HepG2 (cell line): Measurements from ENCODE around the gene C11orf58. TPM values are rescaled to one million over a fixed set of nuclear protein-coding genes. Genes with fewer than 3 reads are reported as not detected.
A peak's percentile ranks its signal among the peaks of the same experiment; 100 is the strongest.

Experiments
- ATM ChIP-seq: fragments of 450-650 bp; IDR thresholded peaks from 2 replicates; pipeline ENCODE4 v1.7.1; 2017; ENCODE audit warnings: mild to moderate bottlenecking, borderline replicate concordance
- CREM ChIP-seq, 2 experiments: sonication (generic) in 1 of 2; formaldehyde crosslinking in 1 of 2; IDR thresholded peaks; 2 replicates each; pipeline versions ENCODE4 v1.4.0 to v1.6.1; 2016 to 2020; ENCODE audit warnings: antibody characterized with exemption in 1 of 2, mild to moderate bottlenecking in 1 of 2, missing genetic modification reagents in 1 of 2
- HIVEP1 ChIP-seq: sonication (generic); formaldehyde crosslinking; IDR thresholded peaks from 2 replicates; pipeline ENCODE4 v1.4.0; 2020; ENCODE audit warnings: mild to moderate bottlenecking, missing genetic modification reagents
- HOXA3 ChIP-seq: sonication (generic); formaldehyde crosslinking; IDR thresholded peaks from 2 replicates; pipeline ENCODE4 v1.5.0; 2020; ENCODE audit warnings: missing genetic modification reagents
- HOXA5 ChIP-seq: sonication (generic); formaldehyde crosslinking; IDR thresholded peaks from 2 replicates; pipeline ENCODE4 v1.4.0; 2020; ENCODE audit warnings: missing genetic modification reagents
- IKZF1 ChIP-seq: fragments of 450-650 bp; IDR thresholded peaks from 2 replicates; pipeline ENCODE4 v1.7.1; 2016
- ISL2 ChIP-seq: sonication (generic); formaldehyde crosslinking; IDR thresholded peaks from 2 replicates; pipeline ENCODE4 v1.5.0; 2020; ENCODE audit warnings: missing genetic modification reagents
- MAF1 ChIP-seq: sonication (generic); formaldehyde crosslinking; IDR thresholded peaks from 2 replicates; pipeline ENCODE4 v1.5.0; 2020; ENCODE audit warnings: missing genetic modification reagents, borderline replicate concordance
- POLR2G ChIP-seq: fragments of 200-400 bp; formaldehyde crosslinking; IDR thresholded peaks from 2 replicates; pipeline ENCODE4 v1.6.1; 2018; ENCODE audit warnings: mild to moderate bottlenecking, low read depth, low read length, moderate library complexity
- REPIN1 ChIP-seq: sonication (generic); formaldehyde crosslinking; IDR thresholded peaks from 2 replicates; pipeline ENCODE4 v1.8.0; 2022; ENCODE audit warnings: missing genetic modification reagents, low read depth, mild to moderate bottlenecking, borderline replicate concordance
- SYNCRIP ChIP-seq: fragments of 200-400 bp; formaldehyde crosslinking; IDR thresholded peaks from 2 replicates; pipeline ENCODE4 v1.6.1; 2018; ENCODE audit warnings: mild to moderate bottlenecking, low read depth, low read length; ENCODE audit not compliant: insufficient read depth
- THAP11 ChIP-seq: IDR thresholded peaks from 2 replicates; pipeline ENCODE4 v1.6.1; 2016; ENCODE audit warnings: missing biosample characterization, missing genetic modification reagents
- TOE1 ChIP-seq: sonication (generic); formaldehyde crosslinking; IDR thresholded peaks from 2 replicates; pipeline ENCODE4 v1.4.0; 2020; ENCODE audit warnings: mild to moderate bottlenecking, missing genetic modification reagents
- XRCC5 ChIP-seq: fragments of 200-400 bp; formaldehyde crosslinking; optimal IDR thresholded peaks from 2 replicates; pipeline ENCODE3; 2017; ENCODE audit warnings: mild to moderate bottlenecking, low read length
- ZNF224 ChIP-seq: sonication (generic); formaldehyde crosslinking; IDR thresholded peaks from 2 replicates; pipeline ENCODE4 v1.5.0; 2020; ENCODE audit warnings: mild to moderate bottlenecking, missing genetic modification reagents
- ZNF317 ChIP-seq: sonication (generic); formaldehyde crosslinking; IDR thresholded peaks from 2 replicates; pipeline ENCODE4 v1.5.0; 2020; ENCODE audit warnings: mild to moderate bottlenecking, missing genetic modification reagents
- ZNF451 ChIP-seq: sonication (generic); formaldehyde crosslinking; IDR thresholded peaks from 2 replicates; pipeline ENCODE4 v1.5.0; 2020; ENCODE audit warnings: mild to moderate bottlenecking, missing genetic modification reagents
- ZNF567 ChIP-seq: sonication (generic); formaldehyde crosslinking; IDR thresholded peaks from 2 replicates; pipeline ENCODE4 v1.8.1; 2023; ENCODE audit warnings: mild to moderate bottlenecking, missing genetic modification reagents, borderline replicate concordance
- ZNF775 ChIP-seq: sonication (generic); formaldehyde crosslinking; IDR thresholded peaks from 2 replicates; pipeline ENCODE4 v1.4.0; 2020; ENCODE audit warnings: missing genetic modification reagents, mild to moderate bottlenecking, moderate library complexity, borderline replicate concordance
- polyA plus RNA-seq, 8 experiments: library from polyadenylated mRNA; depleted of rRNA in 3 of 8; stranded (reverse) in 7 of 8; unstranded in 1 of 8; fragments of >200 nt; fragmentation: Illumina TruSeq in 4 of 8; extraction: Trizol in 4 of 8; gene quantifications; 2 replicates each; pipeline versions ENCODE4 v1.2.1 to v1.2.3, GENCODE V29; 2011 to 2016; ENCODE audit warnings: low read depth in 4 of 8, missing spikeins in 1 of 8, mixed read lengths in 1 of 8; ENCODE audit not compliant: insufficient read depth in 1 of 8
- total RNA-seq, 5 experiments: library from RNA; depleted of rRNA; stranded (reverse); fragments of >200 nt; fragmentation: Illumina TruSeq; extraction: Trizol; gene quantifications; 2 replicates each; pipeline ENCODE4 v1.2.3, GENCODE V29; 2016; ENCODE audit warnings: low read depth in 1 of 5
- TF ChIP-seq, protein P1 (sequence below): sonication (generic); formaldehyde crosslinking; IDR thresholded peaks from 2 replicates; pipeline ENCODE4 v1.8.0; 2022; ENCODE audit warnings: missing genetic modification reagents, low read depth, mild to moderate bottlenecking, borderline replicate concordance
- TF ChIP-seq, protein P2 (sequence below): sonication (generic); formaldehyde crosslinking; IDR thresholded peaks from 2 replicates; pipeline ENCODE4 v1.4.0; 2020; ENCODE audit warnings: missing genetic modification reagents, mild to moderate bottlenecking, borderline replicate concordance
- TF ChIP-seq, protein P3 (sequence below): IDR thresholded peaks from 2 replicates; pipeline ENCODE4 v1.6.1; 2016; ENCODE audit warnings: missing compliant biosample characterization, missing genetic modification reagents, borderline replicate concordance
- TF ChIP-seq, protein P4 (sequence below): sonication (generic); formaldehyde crosslinking; IDR thresholded peaks from 2 replicates; pipeline ENCODE4 v1.4.0; 2020; ENCODE audit warnings: missing genetic modification reagents

The C11orf58 gene
- total and polyA plus RNA-seq, 2 of the 13 experiments (the other 11 are each of a cell fraction or from before 2014, with no cell fraction given) = 83.8 to 167 TPM

DNA sequence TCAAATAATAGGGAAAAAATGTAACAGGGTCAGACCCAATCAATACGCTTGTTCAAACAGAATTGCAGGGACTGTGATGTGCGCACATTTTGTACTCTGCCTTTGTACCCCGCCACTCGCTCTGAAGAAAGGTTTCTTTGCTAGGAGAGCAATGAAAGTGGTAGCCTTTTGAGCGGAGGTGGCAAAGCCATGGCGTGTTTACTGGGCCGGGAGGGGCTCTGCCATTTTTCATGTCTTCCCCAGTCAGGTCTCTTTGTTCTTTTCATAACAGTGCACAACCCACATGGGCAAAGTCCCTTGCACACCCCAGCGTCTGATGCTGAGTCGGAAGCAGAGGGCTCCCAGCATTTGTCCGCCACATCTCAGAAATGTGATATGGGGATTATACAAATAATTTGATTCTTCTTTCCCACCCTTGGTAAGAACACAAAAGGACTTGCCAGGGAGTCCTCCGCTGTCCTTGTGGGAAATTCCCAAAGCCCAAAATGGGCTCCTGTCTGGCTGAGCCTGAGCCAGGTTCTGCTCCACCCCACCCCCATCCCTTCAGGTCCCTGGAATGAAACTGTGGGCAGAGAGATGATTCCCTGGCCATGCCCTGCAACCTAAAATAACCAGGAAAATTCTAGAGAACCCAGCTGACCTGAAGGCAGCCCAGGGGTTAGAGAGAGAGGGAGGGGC lies 36.6 kb downstream of the C11orf58 start (continued):
- TF ChIP-seq CREM (IDR thresholded peaks at IDR 0.05) (peak; percentile 64; the same call in 1 of the 2 replicates), CREM (CRISPR knock-in tag; IDR thresholded peaks at IDR 0.05) (no peak), THAP11 (CRISPR knock-in tag) (no peak), REPIN1 (peak; percentile 32; the same call in 1 of the 2 replicates), ATM (no peak), HIVEP1 (no peak), ZNF775 (CRISPR knock-in tag) (no peak), SYNCRIP (no peak), POLR2G (no peak; the same call in 1 of the 2 replicates), TOE1 (CRISPR knock-in tag) (0 out of 2 replicates have a peak, but pooled peaks have one; percentile 6), MAF1 (CRISPR knock-in tag) (no peak), HOXA3 (peak; percentile 43; the same call in 1 of the 2 replicates), ZNF317 (no peak), XRCC5 (no peak), ZNF451 (CRISPR knock-in tag) (no peak), ZNF567 (CRISPR knock-in tag) (no peak), HOXA5 (no peak), ZNF224 (CRISPR knock-in tag) (no peak), IKZF1 (no peak), ISL2 (CRISPR knock-in tag) (no peak)
- TF ChIP-seq, protein P1, sequence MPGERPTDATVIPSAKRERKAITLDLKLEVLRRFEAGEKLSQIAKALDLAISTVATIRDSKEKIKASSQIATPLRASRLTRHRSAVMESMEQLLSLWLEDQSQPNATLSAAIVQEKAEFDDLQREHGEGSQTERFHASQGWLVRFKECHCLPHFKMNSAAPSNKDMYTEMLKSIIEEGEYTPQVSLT (CRISPR knock-in tag) = no peak
- TF ChIP-seq, protein P2, sequence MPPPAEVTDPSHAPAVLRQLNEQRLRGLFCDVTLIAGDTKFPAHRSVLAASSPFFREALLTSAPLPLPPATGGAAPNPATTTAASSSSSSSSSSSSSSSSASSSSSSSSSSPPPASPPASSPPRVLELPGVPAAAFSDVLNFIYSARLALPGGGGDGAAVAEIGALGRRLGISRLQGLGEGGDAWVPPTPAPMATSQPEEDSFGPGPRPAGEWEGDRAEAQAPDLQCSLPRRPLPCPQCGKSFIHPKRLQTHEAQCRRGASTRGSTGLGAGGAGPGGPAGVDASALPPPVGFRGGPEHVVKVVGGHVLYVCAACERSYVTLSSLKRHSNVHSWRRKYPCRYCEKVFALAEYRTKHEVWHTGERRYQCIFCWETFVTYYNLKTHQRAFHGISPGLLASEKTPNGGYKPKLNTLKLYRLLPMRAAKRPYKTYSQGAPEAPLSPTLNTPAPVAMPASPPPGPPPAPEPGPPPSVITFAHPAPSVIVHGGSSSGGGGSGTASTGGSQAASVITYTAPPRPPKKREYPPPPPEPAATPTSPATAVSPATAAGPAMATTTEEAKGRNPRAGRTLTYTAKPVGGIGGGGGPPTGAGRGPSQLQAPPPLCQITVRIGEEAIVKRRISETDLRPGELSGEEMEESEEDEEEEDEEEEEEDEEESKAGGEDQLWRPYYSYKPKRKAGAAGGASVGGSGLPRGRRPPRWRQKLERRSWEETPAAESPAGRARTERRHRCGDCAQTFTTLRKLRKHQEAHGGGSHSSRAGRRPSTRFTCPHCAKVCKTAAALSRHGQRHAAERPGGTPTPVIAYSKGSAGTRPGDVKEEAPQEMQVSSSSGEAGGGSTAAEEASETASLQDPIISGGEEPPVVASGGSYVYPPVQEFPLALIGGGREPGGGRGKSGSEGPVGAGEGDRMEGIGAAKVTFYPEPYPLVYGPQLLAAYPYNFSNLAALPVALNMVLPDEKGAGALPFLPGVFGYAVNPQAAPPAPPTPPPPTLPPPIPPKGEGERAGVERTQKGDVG (CRISPR knock-in tag) = peak; percentile 56; the same call in 1 of the 2 replicates
- TF ChIP-seq, protein P3, sequence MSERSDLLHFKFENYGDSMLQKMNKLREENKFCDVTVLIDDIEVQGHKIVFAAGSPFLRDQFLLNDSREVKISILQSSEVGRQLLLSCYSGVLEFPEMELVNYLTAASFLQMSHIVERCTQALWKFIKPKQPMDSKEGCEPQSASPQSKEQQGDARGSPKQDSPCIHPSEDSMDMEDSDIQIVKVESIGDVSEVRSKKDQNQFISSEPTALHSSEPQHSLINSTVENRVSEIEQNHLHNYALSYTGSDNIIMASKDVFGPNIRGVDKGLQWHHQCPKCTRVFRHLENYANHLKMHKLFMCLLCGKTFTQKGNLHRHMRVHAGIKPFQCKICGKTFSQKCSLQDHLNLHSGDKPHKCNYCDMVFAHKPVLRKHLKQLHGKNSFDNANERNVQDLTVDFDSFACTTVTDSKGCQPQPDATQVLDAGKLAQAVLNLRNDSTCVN = no peak
- TF ChIP-seq, protein P4, sequence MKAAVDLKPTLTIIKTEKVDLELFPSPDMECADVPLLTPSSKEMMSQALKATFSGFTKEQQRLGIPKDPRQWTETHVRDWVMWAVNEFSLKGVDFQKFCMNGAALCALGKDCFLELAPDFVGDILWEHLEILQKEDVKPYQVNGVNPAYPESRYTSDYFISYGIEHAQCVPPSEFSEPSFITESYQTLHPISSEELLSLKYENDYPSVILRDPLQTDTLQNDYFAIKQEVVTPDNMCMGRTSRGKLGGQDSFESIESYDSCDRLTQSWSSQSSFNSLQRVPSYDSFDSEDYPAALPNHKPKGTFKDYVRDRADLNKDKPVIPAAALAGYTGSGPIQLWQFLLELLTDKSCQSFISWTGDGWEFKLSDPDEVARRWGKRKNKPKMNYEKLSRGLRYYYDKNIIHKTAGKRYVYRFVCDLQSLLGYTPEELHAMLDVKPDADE (CRISPR knock-in tag) = no peak
